ENCODE measurements around the gene USH1C.

DNA sequence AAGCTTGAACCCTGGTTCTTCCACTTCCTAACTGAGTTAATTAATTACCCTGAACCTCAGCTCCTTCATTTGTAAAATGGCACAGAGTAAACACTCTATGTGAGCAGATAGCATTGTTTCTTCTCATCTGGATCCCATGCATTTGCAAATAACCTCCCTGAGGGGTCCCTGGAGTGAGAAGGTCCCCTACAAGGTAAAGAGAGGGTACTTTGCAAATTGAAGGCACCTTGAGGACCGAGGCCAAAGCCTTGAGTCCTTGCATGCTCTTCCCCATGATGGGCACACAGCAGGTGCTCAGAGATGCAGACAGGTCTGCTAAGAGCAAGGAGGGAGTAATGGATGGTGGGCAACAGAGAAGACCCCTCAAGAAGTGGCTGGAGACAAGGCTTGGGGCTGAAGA, 36.1 kb upstream of the USH1C start:
- TF ChIP-seq FOS (IDR thresholded peaks at IDR 0.05; ENCODE audit: extremely low read depth, insufficient read length) (no peak), ZBTB7A (IDR thresholded peaks at IDR 0.05; ENCODE audit: borderline replicate concordance, control insufficient read depth, low read depth, low read length) (no peak), SUPT5H (IDR thresholded peaks at IDR 0.05) (no peak)
- TF ChIP-seq, protein P1, sequence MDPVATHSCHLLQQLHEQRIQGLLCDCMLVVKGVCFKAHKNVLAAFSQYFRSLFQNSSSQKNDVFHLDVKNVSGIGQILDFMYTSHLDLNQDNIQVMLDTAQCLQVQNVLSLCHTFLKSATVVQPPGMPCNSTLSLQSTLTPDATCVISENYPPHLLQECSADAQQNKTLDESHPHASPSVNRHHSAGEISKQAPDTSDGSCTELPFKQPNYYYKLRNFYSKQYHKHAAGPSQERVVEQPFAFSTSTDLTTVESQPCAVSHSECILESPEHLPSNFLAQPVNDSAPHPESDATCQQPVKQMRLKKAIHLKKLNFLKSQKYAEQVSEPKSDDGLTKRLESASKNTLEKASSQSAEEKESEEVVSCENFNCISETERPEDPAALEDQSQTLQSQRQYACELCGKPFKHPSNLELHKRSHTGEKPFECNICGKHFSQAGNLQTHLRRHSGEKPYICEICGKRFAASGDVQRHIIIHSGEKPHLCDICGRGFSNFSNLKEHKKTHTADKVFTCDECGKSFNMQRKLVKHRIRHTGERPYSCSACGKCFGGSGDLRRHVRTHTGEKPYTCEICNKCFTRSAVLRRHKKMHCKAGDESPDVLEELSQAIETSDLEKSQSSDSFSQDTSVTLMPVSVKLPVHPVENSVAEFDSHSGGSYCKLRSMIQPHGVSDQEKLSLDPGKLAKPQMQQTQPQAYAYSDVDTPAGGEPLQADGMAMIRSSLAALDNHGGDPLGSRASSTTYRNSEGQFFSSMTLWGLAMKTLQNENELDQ (CRISPR knock-in tag; IDR thresholded peaks at IDR 0.05; ENCODE audit: borderline replicate concordance): no peak
- TF ChIP-seq, protein P2, sequence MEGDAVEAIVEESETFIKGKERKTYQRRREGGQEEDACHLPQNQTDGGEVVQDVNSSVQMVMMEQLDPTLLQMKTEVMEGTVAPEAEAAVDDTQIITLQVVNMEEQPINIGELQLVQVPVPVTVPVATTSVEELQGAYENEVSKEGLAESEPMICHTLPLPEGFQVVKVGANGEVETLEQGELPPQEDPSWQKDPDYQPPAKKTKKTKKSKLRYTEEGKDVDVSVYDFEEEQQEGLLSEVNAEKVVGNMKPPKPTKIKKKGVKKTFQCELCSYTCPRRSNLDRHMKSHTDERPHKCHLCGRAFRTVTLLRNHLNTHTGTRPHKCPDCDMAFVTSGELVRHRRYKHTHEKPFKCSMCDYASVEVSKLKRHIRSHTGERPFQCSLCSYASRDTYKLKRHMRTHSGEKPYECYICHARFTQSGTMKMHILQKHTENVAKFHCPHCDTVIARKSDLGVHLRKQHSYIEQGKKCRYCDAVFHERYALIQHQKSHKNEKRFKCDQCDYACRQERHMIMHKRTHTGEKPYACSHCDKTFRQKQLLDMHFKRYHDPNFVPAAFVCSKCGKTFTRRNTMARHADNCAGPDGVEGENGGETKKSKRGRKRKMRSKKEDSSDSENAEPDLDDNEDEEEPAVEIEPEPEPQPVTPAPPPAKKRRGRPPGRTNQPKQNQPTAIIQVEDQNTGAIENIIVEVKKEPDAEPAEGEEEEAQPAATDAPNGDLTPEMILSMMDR (IDR thresholded peaks at IDR 0.05 in 2 of 3, conservative IDR thresholded peaks at IDR 0.05 in 1 of 3; ENCODE audit: insufficient read depth in 2 of 3, low read depth in 1 of 3, low read length in 3 of 3): no peak
